Brain pericyte (primary cell): ENCODE data around the gene ZNF664.

ENCODE experiments used
- DNase-seq: peaks from one replicate; pipeline ENCODE4 v3.0.0-alpha.2; 2012; ENCODE audit warnings: low read depth, low spot score

The ZNF664 gene

DNA sequence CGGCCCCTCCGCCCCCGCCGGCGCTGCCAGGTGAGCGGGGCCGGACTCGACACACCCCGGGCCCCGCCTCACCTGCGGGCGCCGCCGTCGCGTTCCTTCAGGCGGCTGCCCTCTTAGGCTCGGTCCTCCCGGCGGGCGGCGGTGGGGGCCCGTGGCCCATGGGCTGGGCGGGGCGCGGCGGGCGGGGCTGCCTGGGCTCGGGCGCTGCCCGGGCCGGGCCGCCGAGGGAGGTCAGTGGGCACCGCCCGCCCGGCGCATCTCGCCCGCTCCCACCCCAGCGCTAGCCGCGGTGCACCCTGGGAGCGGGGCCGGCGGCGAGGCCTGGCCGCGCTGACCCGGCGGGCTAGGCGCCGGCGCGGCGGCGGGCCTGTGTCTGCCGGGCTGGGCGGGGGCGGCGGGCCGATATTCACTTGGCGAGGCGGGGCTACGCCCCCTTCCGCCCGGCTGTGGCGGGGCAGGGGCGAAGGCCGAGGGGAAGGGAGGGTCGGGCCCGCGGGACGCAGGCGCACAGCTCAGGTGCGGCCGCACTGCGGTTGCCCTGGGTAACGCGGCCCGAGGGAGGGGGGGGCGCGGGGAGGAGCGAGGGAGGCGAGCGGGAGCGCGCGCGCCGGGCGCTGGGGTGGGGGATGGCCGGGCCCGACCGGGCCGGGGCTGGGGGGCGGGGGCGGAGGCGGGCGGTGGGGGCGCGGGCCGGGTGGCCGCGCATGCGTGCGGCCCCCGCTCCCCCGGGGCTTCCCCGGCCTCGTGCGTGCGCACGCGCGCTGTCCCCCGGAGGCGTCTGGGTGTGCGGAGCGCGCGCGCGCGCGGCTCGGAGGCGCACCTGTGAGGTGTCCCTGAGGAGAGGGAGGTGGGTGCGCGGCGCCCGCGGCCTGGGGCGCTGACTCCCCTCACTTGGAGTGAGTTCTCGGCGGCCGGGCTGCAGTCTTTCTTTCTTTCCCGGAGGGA, at the start of gene ZNF664, which contains the start of gene CCDC92:
Gene ZNF664, plus strand, starts transcription at position 759 of the 945 bp plus-strand sequence. CDS start 38,930 bp downstream, outside the sequence.
Gene CCDC92, minus strand, starts transcription at position 375 of the 945 bp plus-strand sequence. CDS start 28,526 bp downstream, outside the sequence.
- DNase-seq = peak; percentile 60

DNA sequence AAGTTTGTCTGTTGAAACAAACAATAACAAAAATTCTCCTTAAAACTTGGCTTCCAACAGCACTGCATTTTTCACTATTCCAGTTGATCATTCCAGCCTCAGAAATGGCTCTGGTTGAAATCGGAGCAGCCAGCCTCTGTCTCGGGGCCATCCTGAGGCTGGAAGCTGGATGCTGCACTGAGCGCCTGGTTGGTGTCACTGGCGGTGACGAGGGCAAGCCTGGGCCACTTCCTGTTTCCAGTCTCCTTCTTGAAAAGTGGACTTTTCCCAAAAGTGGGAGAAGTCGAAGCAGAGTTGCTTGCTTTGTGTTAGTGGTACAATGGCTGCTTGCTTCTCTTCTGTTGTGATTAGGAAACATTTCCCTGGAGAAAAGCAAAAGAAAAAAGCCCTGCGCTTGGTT, 49.1 kb upstream of the ZNF664 start:
- no peak for DNase-seq

DNA sequence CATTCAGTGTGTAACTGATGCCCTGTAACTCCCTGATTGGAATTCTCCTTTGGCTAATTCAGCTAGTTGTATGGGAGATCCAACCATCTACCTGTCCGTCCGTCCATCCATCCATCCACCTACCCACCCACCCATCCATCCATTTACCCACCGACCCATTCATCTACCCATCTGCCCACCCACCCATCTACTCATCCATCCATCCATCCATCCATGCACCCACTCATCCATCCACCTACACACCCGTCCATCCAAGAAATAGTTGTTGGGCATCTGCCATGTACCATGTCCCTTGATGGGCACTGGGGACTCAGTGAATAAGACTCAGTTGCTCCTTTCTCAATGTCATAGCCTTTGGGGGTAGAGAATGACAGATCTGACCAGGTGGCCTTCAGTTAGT, 48.5 kb upstream of the ZNF664 start:
- no peak for DNase-seq

DNA sequence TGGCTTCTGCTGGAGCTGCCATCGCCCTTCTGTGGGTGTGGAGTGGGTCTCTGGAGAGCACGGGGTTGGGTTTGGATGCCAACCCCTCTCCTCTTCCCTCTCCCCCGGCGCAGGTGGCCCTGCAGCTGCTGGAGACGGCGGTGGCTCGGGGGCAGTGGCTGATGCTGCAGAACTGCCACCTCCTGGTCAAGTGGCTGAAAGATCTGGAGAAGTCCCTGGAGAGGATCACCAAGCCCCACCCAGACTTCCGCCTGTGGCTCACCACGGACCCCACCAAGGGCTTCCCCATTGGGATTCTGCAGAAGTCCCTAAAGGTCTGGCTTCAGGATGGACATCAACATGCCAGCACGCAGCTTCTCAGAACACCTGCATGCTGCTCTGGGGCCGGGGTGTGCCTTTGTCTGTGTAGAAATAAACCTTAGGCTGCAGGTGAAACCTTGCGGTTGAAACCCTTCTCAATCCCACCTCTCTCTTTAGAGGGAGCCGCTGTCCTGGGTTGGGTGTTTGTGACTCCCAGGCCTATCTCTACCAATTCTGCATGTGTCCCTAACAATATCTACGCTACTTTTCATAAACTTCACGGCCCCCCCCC, 44.6 kb upstream of the ZNF664 start:
- DNase-seq = no peak

DNA sequence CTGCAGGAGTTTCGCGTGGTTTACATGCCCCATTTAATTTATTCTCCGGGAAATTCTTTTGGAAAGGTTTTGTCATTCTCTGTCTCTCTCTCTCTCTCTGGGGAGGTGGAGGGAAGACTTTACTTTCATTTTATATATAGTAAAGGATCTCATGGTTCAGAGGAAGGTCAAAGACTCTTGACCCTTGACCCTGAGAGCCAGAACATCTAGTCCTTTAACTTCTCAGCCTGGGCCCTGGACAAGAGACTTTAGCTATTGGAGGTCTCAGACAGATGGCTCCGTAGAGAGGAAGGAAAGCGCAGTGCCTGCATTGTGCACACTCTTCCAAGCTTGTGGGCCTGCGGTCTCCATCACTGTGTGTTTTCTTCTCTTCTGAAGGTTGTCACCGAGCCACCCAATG, 44.1 kb upstream of the ZNF664 start:
- DNase-seq = no peak

DNA sequence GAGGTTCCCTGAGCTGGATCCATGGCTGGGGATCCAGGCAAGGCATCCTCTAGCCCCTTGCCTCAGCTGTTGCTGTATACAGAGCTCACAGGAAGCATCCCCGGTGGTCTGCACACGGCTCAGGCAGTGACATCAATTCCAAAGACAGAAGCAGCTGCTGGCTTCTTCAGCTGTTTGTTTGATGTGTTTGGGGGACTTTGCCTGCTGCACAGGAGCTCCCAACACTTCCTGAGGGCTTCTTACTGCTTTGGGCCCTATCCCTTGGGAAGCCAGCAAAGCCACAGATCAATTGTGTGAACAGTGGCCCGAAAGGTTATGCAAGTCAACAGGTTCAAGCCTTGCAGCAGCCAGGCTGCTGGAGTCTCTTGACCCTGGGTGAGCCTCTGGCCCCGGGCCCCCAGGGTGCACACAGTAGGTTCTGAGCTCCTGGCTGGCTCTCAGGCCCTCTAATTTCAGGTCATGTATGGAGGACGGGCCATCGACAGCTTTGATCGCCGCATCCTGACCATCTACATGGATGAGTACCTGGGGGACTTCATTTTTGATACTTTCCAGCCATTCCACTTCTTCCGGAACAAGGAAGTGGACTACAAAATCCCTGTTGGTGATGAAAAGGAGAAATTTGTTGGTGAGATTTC, 43.0 kb upstream of the ZNF664 start:
- no peak for DNase-seq

DNA sequence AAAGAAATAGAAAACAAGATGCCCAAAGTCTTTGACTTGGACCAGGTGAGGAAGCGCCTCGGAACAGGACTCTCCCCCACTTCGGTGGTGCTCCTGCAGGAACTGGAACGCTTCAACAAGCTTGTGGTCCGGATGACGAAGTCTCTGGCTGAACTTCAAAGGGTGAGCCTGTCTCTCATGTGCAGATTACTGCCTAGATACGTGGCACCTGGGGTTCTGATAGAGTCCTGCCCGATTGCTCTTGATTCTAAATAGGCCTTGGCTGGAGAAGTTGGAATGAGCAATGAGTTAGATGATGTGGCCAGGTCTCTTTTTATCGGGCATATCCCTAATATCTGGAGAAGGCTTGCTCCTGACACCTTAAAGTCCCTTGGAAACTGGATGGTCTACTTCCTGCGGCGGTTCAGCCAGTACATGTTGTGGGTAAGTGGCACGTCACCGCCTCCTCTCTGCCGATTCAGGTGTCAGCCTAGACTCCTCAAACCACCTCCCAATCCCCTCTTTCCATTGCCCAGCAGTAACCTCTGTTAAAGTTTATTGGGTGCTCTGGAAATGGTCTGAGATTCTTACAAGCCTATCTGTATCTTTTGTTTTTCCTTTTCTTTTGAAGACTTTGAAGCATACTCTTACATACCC, 41.2 kb upstream of the ZNF664 start:
- DNase-seq = no peak

DNA sequence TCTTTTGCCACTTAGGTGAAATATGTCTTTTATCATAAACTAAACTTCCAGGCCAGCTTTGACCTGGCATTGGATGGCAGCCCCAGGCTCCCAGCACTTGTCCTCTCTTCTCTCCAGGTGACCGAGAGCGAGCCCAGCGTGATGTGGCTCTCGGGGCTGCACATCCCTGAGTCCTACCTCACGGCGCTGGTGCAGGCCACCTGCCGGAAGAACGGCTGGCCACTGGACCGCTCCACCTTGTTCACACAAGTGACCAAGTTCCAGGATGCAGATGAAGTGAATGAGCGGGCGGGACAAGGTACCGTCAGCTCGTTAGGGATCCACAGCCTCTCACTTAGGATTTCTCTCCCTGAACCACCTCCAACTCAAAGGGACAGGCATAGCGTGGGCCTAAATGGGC, 39.8 kb upstream of the ZNF664 start:
- no peak for DNase-seq

DNA sequence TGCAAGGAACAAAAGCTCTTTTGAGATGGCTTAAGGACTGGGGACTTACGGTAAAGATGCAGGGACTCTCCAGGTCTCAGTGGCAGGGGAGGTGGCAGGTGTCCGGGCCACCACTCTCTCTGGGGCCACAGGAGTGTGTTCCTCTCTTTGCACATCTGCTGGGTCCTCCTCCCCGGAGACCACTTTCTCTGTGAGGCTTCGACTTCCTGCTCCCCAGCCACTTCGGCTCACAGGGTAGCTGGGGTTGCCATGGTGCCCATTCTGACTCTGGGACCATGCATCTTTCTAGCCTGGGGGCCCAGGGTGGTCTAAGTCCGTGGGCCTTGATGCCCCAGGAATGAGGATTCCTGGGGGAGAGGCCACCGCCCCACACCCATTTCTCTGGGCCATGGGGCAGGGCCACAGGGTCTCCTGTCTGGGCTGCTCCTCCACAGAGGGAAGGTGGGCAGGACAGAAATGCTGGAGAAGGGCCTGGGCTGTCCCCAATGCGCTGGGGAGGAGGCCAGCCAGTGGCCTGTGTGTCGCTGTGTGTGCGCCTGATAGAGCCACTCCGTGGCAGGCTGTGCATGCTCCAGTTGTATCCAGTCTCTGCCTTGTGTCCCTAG, 38.9 kb upstream of the ZNF664 start:
- DNase-seq = no peak

DNA sequence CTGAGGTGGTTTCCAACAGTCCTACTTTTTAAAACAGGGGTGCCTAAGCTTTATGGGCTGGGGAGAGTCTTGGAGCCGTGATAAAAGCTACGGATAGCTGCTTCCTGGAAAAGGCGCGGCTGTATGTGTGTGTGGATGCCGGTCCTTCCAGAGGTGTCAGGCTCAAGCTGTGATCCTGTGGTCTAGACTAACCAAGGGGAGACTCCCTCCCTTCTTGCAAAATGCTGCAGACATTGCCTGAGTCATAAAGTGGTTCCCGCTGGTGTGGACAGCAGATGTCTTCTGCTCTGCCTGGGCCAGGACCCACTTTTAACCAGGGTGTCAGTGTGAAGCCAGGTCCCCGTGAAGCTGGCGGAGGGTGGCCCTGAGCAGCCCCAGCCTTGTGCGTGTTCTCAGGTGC, 38.2 kb upstream of the ZNF664 start:
- DNase-seq = no peak

DNA sequence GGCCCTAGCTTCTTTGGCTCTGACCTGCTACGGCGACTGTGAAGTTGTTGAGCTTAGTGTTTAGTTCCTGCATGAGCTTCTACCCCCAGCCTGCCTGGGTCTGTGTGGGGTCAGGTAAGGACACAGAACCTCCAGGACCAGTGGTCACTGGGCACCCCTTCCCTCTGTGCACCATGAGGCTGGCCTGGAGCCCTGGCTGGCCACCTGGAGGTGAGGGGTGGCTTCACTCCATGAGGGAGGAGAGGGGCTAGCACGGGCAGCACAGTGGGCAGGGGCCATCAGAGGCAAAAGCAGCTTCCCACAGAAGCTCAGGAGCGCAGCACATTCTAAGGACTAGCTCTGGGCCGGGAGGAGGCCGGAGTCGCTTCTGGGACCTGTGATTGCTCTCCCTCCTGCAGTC, 37.1 kb upstream of the ZNF664 start:
- no peak for DNase-seq

DNA sequence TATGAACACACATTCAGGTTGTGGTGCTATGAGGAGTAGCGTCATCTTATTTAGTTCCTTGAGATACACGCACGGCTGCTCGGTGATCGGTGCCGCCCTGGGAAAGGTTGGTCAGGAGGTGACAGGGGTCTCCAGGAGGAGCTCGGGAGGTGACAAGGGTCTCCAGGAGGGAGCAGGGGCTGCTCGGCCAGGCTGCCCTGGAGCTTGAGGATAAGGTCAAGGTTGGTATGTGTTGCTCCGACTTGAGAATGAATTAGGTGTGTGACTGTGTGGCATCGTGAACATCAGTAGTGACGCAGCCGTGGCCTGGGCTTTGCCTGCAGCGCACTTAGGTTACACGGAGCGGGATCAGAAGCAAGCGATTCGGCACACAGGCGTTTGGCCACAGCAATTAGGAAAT, 36.5 kb upstream of the ZNF664 start:
- no peak for DNase-seq

DNA sequence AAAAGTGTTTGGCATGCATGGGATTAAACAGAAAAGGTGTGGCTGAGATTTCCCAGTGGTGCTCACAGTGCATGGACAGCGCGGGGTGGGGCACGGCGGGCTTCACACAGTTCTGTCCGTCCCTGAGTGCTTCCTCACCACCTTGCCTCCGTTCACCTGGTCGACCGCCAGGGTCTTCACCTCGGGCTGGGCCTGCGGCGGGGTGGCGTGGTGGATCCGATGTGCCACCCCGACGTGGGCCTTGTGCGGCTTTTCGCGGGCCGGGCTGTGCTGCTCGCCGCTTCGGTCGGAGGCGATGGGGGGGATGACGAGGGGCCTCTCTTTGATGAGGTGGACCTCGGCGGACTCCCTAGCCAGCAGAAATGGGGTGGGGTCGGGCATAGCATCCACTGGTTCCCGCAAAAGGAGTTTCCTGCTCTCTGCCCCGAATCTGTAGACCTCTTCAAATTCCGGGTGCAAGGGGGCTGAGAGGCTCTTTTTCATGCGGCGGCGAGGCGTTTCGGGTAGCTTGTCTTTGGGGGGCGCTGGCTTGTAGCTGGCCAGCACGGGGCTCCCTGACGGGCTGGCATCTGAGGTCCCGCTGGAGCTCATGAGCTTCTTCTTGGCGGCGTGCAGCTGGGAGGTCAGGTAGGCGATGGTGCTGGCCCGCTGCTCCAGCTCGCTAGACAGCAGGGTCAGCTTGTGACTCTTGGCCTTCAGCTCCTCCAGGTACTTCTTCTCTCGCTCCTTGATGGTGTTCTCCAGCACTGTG, 35.9 kb upstream of the ZNF664 start:
- DNase-seq = no peak

DNA sequence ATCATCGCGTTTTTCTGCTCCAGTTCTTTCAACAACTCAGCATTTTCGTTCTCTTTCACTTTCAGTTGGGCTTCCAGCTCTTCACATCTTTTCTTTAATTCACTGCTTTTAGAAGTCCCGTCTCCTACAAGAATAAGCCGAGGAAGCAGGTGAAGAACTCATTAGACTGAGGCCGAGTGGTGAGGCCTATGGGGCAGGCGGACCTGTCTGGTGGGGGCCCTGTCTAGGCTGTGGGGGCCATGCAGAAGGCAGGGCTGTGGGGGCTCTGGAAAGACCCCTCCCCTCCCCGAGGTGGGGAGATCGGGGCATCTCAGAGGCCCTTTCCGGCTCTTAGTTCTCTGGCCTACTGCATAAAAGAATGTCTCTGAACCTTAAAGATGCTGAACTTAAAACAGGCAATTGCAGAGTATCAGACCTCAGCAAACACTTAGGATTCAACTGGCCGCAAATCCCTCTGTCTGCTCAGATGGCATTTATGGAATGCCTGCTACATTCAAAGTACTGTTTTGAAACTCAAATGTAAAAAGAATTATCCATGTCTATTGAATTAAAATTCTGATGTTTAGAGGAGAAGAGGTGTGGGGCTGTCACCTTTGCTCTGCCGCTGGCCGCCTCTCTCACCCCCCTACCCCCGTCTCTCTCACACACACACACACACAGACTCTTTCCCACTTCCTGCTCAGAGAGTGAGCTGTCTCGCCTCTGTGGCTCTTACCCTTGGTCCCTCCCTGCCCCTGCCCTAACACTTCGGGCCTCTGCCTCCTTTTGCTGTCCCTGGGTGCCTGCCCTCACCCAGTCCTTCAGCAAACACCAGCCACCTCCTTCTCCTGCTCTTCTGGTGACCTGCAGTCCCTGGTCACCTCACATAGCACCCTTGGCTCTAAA, 35.1 kb upstream of the ZNF664 start:
- no peak for DNase-seq

DNA sequence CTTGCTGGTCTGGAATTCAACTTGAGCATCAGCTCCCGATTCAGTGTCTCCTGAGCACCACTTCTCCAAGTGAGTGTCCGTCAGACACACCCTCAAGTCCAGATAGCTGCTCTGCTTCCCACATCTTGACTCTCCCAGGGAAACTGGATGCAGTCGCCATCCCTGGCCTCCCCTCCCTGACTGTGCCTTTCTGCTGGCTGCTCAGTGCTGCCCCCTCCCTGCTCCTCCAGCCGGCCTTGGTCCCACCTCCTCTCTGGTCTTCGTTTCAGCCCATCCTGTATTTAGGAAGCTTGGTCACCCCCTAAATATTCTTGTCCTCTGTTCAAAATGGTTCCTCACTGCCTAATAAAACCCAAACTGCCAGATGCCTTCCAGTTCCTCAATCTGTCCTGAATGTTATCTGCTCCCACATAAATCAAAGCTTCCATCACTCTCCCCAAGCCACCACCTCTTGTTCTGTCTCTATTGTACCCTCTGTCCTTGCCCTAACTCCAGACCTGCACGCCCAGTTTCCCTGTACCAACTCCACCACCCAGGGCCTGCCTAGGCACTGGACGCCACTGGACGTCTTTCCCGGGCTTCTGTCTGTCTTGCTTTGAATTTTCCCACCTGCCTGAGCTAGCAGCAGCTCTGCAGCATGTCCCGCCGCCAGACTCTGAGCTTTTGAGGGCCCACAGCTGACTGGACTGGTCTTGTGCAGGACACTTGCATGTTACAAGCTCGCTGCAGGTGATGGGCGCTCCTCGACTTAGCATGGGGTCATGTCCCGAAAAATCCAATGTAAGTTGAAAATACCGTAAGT, 34.1 kb upstream of the ZNF664 start:
- no peak for DNase-seq

DNA sequence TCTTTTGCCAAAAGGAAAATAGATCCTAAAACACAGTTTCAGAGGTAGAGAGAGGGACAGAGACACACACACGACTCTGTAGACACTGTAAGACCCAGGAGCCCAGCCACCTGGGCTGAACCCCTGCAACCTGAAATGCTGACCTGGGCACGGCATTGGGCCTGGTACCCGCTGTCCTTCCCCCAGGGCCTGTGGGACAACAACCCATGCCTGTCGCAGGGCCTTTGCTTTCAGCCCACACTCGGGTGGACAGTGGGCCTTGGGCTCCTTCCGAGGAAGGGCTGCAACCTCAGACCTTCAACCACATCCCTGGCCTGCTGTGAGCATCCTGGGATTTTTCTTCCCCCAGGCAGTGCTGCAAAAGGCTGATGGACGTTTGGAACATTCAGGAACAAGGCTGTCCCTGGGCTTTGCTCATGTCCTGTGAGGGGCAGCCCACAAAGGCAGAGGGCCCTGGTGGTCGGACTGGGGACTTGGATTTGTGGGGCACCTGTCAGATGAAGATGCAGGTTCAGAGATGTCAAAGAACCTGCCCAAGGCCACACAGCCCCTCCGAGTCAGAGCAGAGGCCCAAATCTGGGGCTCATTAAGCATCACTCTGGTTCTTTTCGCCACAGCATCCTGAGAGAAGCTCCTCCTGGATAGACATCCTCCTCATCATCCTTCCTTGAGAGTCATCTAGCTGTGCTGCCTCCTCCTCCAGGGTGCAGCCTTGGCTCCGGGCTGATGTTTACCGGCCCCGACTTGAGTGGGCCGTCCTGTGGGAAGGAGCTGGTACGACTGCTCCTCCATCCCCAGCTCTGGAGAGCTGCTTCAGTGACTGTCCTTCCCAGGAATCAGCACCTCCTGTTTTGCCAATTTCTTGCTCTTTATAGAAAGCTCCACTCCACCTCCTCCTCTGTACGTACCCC, 33.0 kb upstream of the ZNF664 start:
- DNase-seq = no peak

DNA sequence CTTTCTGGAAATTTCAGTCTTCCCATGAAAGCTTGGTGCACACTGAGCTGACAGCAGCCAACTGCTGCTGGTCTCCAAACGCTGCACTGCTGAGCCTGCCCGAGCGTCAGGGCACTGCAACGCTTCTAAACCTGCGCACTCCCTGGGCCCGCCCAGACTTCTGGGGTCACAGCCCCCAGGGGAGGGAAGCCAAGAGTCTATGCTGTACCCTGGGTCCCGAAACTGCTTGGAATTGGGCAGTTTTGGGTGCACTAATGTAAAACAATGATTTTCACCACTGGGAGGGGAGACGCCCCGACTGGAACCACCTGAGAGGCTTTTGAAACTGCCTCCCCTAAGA, 32.4 kb upstream of the ZNF664 start:
- DNase-seq = no peak

DNA sequence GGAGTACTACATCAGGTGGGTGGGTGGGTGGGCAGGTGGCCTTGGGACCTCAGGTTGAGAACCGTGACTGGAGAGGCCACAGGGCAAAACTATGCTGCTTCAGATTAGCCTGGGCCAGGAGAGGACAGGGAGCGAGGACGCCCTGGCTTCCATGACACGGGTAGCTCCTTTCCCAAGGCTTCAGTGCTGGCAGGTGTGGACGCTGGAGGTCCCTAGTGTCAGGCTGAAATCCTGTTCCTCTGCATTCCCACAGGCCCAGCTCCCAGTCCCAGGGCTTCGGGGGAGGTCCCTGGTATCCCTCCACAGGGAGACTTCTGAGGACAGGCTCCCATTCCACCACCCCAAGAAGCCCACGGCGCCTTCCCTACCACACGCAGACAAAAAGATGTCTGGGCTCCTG, 32.0 kb upstream of the ZNF664 start:
- no peak for DNase-seq
